Mesothelial cell of epicardium (in vitro differentiated cells): ENCODE measurements around the gene KCNB1. TPM values are rescaled to one million over a fixed set of nuclear protein-coding genes. Genes with fewer than 3 reads are reported as not detected.
"Not testable (repeated sequence)": the region's sequence is repeated elsewhere in the genome, so short reads cannot be mapped to it uniquely, and the experiment has no call there.

Experiments used
- DNase-seq, 2 experiments: peaks; one replicate each; pipeline ENCODE4 v3.0.0; 2021; ENCODE audit warnings: low spot score in 2 of 2; ENCODE audit not compliant: unreplicated experiment in 2 of 2
- H3K27ac Mint-ChIP-seq: 2 replicates; pipeline ENCODE4 v1.8.0; 2021; ENCODE audit warnings: mixed read lengths
- H3K27me3 Mint-ChIP-seq: 2 replicates; pipeline ENCODE4 v1.8.0; 2021; ENCODE audit warnings: low read depth, mixed read lengths
- H3K36me3 Mint-ChIP-seq: 2 replicates; pipeline ENCODE4 v1.8.0; 2021; ENCODE audit warnings: mixed read lengths
- H3K4me1 Mint-ChIP-seq: 2 replicates; pipeline ENCODE4 v1.8.0; 2021; ENCODE audit warnings: mixed read lengths
- H3K4me3 Mint-ChIP-seq: 2 replicates; pipeline ENCODE4 v1.8.0; 2021; ENCODE audit warnings: mild to moderate bottlenecking, moderate library complexity, mixed read lengths
- H3K9me3 Mint-ChIP-seq: 2 replicates; pipeline ENCODE4 v1.8.0; 2021; ENCODE audit warnings: mixed read lengths
- total RNA-seq: library from RNA; stranded (reverse); gene quantifications from 3 replicates; pipeline ENCODE4 v1.2.1, GENCODE V29; 2021
- TF ChIP-seq, protein P1 (sequence below): fragments of 200-600 bp; sonication (generic); IDR thresholded peaks from one replicate; pipeline ENCODE4 v1.5.0; 2021; ENCODE audit warnings: antibody characterized with exemption; ENCODE audit not compliant: unreplicated experiment

Gene KCNB1
- total RNA-seq, 1 donor from 2014 or later = 0.51 TPM

DNA sequence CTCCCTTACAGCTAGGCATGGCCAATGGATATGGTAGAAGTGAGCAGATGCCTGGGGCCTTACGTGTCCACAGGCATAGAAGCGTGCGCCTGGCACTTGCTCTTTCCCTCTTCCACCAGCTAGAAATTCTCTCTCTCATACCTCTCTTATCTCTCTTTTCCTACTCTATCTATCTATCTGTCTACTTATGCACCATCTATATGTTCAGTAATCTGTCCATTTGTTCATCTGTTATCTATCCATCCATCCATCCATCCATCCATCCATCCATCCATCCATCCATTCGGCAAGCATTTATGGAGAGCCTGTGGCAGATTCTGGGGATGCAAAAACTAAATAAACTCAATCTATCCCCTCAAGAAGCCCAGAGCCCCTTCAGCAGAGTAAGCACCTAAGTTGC lies 70.2 kb downstream of the KCNB1 start:
- H3K4me3 Mint-ChIP-seq = no peak overlapping the region
- no peak overlapping the region for H3K27ac Mint-ChIP-seq
- no peaks in the 10 kb centered on the region for H3K36me3 Mint-ChIP-seq
- peaks cover 5% of the 10 kb centered on the region for H3K4me1 Mint-ChIP-seq
- DNase-seq = no peak
- H3K9me3 Mint-ChIP-seq = no peaks in the 10 kb centered on the region
- TF ChIP-seq, protein P1, sequence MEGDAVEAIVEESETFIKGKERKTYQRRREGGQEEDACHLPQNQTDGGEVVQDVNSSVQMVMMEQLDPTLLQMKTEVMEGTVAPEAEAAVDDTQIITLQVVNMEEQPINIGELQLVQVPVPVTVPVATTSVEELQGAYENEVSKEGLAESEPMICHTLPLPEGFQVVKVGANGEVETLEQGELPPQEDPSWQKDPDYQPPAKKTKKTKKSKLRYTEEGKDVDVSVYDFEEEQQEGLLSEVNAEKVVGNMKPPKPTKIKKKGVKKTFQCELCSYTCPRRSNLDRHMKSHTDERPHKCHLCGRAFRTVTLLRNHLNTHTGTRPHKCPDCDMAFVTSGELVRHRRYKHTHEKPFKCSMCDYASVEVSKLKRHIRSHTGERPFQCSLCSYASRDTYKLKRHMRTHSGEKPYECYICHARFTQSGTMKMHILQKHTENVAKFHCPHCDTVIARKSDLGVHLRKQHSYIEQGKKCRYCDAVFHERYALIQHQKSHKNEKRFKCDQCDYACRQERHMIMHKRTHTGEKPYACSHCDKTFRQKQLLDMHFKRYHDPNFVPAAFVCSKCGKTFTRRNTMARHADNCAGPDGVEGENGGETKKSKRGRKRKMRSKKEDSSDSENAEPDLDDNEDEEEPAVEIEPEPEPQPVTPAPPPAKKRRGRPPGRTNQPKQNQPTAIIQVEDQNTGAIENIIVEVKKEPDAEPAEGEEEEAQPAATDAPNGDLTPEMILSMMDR = no peak
- peaks cover 41% of the 10 kb centered on the region for H3K27me3 Mint-ChIP-seq

DNA sequence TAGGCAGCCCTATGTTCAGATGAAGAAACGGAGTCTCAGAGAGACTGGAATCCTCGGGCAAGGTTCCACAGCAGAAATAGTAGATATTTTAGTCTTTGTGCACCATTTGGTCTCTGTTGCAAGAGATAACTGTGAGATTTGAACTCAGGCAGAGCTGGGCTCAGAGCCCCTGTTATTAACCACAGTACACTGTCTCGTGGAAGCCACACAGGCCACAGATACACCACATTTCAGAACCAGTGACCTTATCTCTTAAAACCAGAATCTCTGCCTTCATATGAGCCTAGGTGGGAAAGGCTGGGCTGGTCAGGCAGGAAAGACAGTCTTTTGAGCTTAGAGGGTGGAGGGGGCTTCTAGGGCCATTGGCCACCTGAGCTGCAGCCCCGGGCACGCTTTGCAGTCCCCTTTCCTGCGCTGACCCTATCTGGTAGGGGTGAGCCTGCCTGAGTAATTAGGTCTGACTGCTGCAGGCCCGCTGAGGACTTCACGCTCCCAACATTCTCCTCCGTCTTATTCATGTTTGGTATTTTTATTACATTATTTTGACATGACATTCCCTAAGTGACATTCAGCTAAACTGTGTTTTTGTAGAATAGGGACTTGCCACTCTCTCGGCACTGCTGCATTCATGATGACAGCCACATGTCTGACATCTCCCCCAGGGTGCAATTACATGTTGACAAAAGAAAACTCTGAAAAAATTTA lies 71.1 kb downstream of the KCNB1 start:
- Mint-ChIP-seq H3K9me3 (no peaks in the 10 kb centered on the region), H3K36me3 (no peaks in the 10 kb centered on the region), H3K4me3 (no peak overlapping the region), H3K27ac (no peak overlapping the region), H3K4me1 (peaks cover 5% of the 10 kb centered on the region), H3K27me3 (peaks cover 42% of the 10 kb centered on the region)
- no peak for DNase-seq
- TF ChIP-seq, protein P1 = no peak

DNA sequence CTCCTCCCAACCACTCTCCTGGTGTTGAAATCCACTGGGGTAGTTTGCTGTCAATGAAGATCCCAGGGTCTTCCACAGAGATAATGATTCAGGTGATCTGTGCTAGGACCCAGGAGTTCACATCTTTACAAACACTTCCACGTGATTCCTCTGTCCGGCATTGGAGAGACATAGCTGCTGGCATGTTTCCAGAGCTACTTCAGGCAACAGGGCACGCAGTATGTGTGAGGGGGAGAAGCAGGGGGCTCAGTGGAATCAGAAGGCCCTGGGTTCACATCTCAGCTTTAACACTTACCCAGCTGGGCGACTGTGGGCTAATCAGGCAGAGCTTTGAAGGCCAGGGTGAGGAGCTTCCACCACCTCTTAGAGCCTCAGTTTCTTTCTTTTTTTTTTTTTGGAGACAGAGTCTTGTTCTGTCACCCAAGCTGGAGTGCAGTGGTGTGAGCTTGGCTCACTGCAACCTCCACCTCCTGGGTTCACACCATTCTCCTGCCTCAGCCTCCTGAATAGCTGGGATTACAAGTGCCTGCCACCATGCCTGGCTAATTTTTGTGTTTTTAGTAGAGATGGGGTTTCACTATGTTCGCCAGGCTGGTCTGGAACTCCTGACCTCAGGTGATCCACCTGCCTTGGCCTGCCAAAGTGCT lies 72.4 kb downstream of the KCNB1 start:
- not testable (repeated sequence) for DNase-seq, H3K9me3 Mint-ChIP-seq, H3K27ac Mint-ChIP-seq, H3K4me1 Mint-ChIP-seq, H3K36me3 Mint-ChIP-seq, H3K4me3 Mint-ChIP-seq
- peaks cover 36% of the 10 kb centered on the region for H3K27me3 Mint-ChIP-seq

DNA sequence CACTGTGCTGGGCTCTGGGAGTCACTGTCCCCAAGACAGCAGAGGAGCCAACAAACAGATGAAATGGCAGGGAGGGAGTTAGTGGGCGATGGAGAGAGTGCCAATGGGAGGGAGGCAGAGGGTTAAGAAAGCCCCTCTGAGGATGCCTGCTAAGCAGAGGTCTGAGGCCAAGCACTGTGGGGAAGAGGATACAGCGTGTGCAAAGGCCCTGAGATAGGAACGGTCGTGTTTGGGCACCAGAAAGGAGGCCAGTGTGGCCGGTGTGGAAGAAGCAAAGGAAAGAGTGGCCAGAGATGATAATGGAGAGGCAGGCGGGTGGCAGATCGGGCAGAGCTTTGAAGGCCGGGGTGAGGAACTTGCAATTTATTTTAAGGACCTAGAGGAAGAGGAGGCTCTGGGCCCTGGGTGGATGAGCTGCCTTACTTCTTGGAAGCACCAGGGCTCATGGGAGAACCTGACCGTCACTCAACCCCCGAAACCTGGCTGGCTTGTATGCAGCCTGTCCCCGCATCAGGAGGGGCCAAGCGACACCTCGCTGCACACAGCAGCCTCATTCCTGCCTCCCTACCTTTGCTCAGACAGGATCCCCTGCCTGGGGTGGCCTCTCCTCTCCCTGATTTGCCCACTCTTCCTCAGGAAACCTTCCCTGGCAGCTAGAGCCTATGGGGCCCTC lies 73.0 kb downstream of the KCNB1 start:
- DNase-seq = no peak
- Mint-ChIP-seq H3K27me3 (peaks cover 34% of the 10 kb centered on the region), H3K36me3 (no peaks in the 10 kb centered on the region), H3K9me3 (no peaks in the 10 kb centered on the region), H3K27ac (no peak overlapping the region), H3K4me1 (peaks cover 5% of the 10 kb centered on the region), H3K4me3 (no peak overlapping the region)
- TF ChIP-seq, protein P1 = no peak

DNA sequence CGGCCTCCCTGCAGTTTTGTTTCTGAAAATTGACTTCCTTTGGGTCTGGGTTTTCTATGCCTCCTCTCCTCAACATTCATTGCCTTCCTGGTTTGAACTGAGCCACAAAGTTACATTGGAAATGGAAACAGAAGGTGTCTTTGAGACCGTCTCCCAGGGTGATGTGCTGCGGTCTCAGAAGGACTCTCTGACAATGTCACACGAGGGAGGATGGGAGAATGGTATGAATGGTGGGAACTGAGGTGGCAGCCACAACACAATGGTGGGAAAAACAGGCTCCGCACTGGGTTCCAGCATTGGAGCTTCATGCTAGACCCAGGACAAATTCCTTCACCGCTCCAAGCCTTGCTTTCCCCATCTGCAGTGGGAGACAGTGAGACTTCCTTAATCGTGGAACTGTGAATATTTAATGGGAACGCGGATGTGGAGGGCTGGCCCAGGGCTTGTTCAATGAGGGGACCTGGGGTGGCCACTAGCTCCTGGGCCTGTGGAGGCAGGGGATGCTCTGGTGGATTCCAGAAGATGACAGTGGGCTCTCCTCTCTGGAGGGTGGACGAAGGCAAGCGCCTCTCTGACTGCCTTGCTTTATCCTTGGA lies 73.9 kb downstream of the KCNB1 start:
- no peaks in the 10 kb centered on the region for H3K9me3 Mint-ChIP-seq
- H3K36me3 Mint-ChIP-seq = no peaks in the 10 kb centered on the region
- peaks cover 5% of the 10 kb centered on the region for H3K4me1 Mint-ChIP-seq
- no peak overlapping the region for H3K27ac Mint-ChIP-seq
- no peak overlapping the region for H3K4me3 Mint-ChIP-seq
- no peak for DNase-seq
- peaks cover 30% of the 10 kb centered on the region for H3K27me3 Mint-ChIP-seq
- TF ChIP-seq, protein P1 = no peak

DNA sequence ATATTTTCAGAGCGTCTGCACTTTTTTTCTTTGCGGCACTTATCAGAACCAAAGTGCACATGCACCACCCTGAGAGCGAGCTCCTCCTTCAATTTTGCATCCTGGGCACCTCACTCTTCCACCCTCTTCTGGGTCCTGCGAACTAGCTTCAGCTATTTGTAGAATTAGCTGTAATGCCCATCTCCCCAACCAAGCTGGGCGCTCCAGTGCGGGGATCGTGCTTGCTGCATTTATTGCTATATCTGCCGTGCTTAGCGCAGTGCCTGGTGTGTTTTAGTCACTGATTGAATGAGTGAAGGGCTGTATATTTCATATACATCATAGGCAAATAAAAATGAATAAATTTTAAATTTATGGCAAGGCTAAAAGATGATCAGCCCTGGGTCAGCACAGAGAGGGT lies 75.8 kb downstream of the KCNB1 start:
- peaks cover 20% of the 10 kb centered on the region for H3K27me3 Mint-ChIP-seq
- peaks cover 4% of the 10 kb centered on the region for H3K9me3 Mint-ChIP-seq
- TF ChIP-seq, protein P1 = no peak
- no peak overlapping the region for H3K4me3 Mint-ChIP-seq
- no peak overlapping the region for H3K27ac Mint-ChIP-seq
- DNase-seq = no peak
- H3K36me3 Mint-ChIP-seq = no peaks in the 10 kb centered on the region
- peaks cover 5% of the 10 kb centered on the region for H3K4me1 Mint-ChIP-seq
